ENCODE measurements around the gene MYH3.

Gene MYH3

DNA sequence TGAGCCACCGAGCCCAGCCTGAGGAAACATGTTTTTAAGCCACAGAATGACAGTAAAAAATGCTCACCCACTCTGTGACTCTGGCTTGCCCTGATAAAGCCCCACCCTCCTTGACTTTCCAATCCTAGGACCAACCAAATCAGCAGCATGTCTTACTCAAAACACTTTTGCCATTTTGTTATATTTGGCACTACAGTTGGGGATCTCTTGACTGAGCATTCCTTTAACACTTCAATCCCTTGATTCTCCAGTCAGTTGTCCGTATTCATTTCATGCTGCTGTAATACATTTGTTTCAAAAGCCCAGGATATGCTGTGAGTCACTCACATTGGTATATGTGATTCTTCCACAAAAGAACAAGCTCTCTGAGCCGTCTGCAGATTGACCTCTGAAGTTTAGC lies 8.2 kb downstream of the MYH3 start:
- DNase-seq = peak; percentile 45

DNA sequence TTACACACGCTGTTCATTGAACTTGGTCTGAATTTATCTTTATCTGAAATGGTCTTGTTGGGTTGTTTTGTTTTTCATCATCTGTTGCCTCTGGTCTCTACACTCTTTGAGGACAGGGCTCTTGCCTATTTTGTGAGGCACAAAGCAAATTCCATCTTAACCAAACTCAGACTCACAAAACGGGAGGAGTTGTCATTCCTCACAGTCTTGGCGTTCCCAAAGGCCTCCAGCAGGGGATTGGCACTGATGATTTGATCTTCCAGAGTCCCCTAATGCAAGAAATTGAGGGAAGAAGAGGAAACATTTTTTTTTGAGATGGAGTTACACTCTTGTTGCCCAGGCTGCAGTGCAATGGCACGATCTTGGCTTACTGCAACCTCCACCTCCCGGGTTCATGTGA lies 8.7 kb downstream of the MYH3 start:
- peak; percentile 10 for DNase-seq

DNA sequence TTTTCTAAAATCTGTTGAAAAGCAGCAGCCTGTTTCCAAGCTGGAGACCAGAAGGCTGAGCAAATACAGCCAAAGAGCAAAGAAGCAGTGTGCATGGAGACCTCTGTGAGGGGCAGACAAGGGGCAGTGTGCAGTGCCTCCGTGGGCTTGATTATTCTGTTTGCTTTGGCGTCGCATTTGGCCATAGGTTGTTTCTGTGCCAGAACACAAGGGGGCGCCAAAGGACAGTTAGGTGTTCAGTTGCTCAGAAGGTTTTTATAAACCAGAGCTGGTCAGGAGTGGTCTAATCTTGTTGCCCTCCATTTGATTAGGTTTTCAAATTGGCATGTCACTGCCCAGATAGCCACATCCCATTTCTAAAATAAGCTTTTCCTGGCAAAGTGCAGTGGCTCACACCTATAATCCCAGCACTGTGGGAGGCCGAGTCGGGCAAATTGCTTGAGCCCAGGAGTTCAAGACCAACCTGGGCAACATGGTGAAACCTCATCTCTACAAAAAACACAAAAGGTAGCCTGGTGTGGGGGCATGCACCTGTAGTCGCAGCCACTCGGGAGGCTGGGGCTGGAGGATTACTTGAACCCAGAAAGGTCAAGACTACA lies 10.6 kb downstream of the MYH3 start:
- DNase-seq = peak; percentile 64

DNA sequence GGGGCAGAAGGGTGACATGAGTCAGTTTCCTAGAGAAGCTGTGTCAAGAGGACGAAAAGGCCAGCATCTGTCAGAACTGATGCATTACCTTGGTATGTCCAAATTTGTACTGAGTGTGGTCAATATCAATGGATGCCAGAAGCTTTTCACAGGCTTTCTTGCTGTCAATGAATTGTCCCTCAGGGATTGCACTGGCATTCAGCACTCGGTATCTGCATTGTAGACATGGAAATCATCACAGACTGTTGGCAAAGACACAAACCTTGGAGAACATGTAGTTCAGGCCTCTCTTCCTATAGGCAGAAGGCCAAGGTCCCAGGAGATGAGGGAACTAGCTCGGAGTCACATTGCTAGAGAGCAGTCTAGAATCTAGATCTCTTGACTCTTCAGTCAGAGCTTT lies 16.6 kb downstream of the MYH3 start:
- no peak for DNase-seq

DNA sequence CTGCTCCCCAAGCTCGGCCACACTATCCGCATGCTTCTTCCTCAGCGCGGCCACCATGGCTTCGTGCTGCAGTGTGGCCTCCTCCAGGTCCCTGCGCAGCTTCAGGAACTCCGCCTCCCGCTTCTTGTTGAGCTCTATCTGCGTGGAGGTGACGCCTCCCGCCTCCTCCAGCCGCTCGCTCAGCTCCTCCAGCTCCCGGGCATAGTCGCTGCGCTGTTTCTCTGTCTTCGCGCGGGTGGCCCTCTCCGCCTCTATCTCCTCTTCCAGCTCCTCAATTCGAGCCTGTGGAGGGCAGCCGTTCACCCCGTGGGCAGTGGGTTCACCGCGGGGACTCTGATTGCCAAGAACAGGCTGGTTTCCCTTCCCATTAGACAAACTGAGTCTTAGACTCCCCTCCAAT lies 19.0 kb downstream of the MYH3 start:
- no peak for DNase-seq

DNA sequence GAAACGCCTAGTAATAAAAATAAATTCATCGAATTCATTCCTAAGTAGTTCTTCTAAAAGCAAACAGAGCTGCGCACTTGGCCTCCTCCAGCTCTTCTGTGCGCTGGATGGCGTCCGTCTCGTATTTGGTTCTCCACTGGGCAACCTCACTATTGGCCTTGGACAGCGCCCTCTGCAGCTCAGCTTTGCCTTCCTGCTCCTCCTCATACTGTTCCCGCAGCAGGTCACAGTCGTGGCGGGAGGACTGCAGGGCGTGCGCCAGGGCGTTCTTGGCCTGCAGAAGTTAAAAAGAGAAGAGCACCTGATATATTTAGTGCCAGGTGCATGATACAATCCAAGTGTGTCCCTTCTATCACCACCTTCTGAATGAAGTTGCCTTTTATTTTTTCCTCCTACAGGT lies 21.8 kb downstream of the MYH3 start:
- DNase-seq = no peak

DNA sequence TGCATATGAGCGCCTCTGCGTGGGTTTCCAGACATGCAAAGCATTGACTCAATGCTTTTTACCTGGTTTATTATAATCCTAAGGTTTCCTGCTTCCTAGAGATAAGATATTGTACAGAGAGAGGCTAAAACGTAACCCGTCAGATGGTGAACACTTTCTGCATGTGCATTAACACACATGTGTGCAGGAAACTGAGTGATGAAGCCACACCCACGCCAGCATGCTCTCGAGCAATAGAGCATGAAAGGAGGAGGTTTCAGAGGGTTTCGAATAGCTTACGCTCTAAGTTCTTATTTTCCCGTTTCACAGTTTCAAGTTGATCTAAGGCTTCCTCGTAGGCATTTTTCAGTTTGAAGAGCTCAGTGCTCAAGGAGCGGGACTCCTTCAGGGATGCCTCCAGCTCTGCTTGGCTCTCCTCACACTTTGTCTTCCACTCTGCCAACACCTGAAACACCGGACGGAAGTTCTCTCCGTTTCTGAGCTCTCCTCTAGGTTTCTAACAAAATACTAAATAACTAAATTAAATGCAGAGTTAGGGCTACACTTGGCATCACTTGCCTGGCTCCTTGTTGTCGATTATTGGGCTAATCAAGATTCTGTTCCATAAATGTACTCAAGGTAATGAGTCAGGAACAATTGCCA lies 23.2 kb downstream of the MYH3 start:
- DNase-seq = no peak

DNA sequence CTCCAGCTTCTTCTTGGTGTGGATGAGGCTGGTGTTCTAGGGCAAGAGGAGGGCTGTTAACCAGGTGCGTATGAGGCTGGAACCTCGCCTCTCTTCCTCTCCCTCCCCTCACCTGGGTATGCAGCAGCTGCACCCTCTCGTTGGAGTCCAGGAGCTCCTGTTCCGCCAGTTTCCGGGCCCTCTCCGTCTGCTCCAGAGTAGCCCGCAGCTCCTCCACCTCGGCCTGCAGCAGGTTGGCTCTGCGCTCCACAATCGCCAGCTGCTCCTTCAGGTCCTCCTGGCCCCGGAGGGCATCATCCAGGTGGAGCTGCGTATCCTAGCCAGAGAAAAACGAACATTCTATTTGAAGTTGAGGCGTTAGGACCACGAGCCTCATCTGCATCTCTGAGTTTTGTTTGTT lies 25.4 kb downstream of the MYH3 start:
- no peak for DNase-seq

DNA sequence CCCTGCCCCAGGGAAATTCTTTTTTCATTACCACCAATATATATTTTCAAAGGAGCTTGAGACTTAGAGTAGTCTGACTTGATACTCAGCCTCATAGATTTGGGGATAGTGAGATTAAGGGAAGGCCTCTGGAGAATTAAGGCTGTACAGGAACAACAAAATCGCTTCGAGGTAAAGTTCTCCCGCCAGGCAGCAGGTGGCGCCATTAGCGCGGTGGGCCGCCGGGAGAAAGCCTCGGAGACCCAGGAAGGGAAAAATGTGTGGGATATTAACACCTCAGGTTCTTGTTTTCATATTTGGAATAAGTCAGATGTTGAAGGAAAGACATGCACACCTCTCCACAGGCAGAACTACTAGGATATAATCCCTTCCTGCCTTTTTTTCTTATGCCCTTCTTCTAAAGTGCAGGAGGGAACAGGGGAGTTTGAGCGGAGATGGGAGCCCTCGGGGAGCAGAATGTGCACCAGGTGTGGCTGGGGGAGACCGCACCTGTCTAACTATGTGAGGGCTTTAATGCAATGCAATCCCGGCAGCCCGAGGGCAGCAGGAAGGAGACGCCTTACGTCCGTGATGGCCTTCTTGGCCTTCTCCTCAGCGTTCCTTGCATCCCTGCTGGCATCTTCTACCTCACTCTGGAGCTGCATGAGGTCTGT lies 25.9 kb downstream of the MYH3 start:
- DNase-seq = peak; percentile 15

DNA sequence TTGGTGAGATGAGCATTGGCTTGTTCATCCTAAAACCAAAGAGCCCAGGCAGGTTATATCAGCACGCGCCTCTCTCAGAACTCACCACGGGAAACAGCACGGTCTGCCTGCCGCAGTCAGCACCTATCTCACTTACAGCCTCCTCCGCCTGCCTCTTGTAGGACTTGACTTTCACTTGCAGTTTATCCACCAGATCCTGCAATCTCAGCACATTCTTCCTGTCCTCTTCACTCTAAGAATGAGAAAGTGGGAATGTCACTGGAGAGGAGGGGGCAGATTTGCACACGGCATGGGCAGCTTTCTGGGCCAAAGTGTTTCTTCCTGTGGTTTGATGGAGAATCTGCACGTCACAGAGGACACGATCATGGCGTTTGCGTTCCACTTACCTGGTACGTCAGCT lies 27.4 kb downstream of the MYH3 start:
- no peak for DNase-seq

DNA sequence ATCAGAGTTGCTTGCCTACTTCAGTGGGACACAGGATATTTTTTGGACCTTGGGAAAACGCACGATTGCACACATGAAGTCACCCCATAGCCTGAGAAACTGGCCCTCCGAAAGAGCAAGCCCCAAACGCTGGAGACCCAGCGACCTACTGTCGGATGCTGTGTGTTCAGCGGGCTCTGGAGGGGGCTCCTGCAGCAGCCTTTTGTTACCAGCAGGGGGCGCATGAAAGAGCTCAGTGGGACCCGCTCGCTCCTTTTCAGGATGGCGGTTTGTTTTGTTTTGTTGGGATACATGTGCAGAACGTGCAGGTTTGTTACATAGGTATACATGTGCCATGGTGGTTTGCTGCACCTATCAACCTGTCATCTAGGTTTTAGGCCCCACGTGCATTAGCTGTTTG lies 28.4 kb downstream of the MYH3 start:
- no peak for DNase-seq

DNA sequence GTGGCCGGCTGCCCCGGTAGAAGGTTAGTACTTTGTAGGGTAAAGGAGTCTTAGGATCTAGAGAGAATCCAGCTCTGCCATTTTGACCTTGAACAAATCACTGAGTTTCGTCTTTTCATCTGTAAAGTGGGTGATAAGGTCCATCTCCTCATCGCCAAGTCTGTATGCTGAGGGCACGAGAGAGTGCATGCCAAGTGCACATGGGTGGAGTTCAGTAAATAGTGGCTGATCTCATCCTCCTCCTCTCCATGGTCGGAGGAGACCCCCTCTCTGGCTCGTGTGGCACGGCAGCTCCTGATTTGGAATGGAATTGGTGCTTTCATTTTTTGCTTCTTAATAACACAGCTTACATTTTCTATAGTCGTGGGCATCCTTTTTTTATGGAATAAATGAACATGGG lies 30.7 kb downstream of the MYH3 start:
- DNase-seq = no peak

DNA sequence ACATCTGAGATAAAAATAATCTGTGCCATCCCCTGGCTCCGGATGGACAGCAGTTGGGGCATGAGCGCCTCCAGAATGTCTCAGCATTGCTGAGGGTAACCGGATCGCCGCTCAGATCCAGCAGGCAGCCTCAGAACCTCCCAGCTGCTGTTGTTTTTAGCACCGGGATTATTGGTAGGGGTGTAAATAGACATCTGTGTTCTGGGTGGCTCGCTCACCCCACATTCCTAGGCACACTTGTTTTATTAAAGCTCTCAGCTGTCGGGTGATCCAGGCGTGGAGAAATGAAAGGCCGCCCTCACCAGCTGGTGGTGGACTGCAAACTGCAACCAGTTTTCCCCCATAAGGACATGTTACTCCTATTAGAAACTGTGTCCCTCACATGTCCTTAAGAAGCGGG lies 32.1 kb downstream of the MYH3 start:
- DNase-seq = no peak

DNA sequence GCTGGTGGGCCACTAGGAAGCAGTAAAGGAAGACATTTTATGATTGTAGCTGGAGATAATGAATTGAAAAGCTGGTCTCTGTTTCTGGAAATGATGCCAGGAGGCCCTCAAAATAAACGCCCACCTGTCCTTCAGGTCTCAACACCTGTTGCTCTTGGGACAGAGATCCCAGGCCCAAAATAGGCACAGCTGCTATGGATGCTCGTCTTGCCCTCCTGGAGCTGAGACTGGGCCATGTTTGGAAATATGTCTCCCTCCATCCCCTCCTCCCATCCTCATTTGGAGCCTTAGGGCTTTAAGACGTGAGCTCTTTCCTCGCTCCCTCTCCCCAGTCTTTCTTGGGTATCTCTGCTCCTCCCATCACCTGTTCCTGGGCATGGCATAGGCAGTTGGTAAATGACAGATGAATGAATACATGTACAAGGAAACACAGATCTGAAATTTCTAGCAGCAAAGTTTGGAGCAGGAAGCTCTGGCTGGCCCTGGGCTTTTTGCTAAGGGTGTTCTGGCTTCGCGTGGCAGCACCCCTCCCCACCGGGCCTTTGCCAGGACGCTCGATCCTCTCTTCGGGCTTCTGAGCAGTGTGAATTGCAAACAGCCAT lies 33.3 kb downstream of the MYH3 start:
- no peak for DNase-seq

DNA sequence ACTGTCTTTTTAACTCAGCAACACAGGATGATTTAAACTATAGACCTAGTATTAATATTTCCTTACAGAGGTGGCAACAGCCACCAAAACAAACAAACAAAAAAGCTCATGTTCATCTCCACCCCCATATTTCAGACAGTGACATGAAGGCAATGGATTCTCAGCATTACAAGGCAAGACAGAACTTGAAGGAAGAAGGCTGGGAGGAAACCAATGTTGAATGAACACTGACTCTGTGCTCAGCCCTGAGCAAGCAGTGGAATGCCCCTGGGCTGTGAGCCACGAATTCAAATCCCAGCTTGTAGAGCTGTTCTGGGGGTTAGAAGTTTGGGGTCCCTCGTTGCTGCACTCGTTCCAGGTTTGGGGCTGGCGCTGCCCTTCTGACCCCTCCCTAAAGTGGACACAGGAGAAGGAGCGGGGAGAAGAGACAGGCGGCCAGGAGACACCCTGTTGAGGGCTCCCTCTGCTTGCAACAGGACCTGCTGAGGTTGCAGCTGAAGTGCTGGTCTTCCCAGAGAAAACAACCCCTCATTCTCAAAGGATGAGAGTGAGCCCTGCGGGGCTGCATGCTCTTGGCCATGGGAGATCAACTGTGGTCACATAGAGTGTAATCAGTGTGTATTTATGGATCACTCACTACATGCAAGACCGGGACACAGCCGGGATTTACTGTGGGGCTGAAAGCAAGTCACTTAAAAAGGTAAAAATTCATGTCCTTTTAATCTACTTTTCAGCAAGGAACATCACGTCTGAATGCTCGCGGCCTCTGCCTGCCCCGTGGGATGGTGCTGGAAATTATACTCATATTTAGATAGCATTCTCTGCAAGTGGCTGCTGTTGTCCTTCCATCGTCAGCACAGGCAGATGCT lies 34.3 kb downstream of the MYH3 start:
- no peak for DNase-seq

DNA sequence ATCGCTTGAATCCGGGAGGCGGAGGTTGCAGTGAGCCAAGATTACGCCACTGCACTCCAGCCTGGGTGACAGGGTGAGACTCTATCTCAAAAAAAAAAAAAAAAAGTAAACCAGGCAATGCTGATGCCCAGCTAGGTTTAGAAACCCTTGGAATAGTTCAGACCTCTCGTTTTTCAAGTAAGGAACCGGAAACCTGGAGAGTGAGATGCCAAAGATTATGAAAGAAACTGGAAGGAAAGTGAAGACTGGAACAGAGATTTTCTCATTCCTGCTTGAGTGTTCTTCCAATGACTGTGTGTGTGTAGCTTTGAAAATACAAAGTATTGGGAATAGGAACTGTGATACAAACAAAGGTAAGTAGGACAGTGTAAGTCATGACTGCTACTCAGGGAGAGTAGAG lies 35.7 kb downstream of the MYH3 start:
- DNase-seq = no peak

DNA sequence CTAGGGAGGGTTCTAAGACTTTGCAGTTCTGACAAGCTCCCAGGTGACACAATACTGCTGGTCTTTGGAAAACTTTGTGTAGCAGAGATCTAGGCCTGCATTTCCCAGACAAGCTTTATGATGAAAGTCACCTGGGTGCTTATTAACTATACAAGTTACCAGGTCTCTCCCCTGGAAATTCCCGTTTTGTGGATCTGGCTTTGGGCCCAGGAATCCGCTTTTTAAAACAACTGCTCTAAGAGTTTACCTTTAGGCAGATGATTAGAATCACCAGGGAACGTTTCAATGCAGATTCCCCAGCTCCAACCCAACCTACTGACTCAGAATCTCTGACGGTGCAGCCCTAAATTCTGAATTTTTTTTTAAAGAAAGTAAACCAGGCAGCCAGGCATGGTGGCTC lies 36.3 kb downstream of the MYH3 start:
- no peak for DNase-seq

DNA sequence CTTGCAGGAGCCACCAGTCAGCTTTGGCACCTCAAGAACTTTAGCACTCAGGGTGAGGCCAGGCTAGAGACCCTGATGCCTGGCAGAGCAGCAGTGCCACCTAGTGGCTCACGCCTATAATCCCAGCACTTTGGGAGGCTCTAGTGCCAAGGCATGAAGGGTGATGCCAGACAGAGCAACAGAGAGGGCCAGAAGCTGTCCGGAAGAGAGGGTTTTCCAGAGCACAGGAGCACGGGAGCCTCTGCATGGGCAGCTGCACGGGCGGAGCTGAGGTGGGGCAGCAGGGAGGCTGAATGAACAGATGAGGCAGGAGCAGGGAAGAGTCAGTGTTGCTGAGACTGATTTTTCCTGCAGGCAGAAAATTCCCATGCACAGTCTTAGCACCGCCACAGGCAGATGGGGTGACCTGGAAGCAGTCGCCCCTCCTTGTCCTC lies 38.9 kb downstream of the MYH3 start:
- DNase-seq = peak; percentile 66

DNA sequence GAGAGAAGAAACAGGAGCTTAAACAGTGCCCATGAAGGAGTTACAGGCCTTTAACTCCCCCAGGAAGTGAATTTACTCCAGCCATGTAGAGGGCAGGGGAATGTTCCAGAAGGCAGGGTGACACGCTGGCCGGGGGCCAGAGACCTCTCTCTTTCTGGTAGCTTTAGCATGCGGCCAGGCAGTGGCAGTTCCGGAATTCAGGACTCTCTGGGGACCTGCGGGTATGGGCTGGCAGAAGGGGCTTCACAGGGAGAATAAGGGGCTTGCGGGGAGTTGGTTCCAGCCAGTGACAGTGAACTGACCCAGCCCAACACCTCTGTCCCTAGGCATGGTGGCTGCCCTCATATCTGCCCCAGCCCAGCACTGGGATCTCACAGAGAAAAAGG lies 40.0 kb downstream of the MYH3 start:
- no peak for DNase-seq

DNA sequence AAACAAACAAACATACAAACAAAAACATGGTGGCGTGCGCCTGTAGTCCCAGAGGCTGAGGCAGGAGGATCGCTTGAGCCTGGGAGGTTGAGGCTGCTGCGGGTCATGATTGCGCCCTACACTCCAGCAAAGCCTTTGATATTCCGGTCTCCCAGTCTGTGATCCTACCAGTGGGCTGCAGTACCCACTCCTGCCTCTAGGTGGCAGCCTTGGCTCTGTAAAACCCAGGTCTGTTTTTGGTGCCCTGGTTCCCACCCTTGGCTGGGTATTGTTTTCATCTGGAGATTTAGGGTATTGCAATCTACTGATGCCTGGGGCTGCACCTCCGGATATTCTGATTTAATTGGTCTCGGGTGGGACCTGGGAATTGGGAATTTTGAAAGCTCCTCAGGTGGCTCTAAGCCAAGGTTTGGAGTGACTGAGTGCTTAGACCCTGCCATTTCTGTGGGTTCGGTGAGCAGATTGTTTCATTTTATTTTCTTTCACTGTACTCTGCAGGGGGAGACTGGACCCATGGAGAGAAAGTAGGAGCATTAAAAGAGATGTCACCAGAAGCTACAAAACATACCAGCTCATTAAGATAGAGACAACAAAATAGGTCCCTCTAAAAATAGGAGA lies 40.5 kb downstream of the MYH3 start:
- DNase-seq = peak; percentile 72

DNA sequence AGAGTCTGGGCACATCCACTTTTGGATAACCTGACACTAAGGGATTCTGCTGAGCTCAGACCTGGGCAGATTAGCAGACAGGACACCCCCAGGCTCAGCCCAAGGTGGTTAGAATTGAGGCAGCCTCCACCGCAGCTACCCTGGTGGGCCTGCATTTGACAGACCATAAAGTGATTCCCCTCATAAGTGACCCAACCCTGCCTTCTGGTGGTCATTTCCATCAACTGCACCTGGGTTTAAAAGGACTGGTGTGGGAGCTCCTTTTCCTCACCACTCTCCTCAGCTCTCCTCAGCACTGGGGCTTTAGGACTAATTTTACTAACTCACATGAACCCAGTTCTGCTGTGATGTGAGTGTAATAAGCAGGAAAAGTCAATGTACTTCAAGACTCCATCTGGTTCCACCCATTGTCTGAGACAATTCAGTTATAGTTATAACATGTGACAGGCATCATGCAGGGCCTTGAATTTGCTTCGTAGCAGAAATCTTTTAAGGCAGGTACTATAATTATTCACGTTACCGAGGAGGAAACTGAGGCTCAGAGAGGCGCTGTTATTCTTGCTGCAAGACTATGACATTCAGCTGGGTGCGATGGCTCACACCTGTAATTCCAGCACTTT lies 42.5 kb downstream of the MYH3 start:
- DNase-seq = peak; percentile 69

DNA sequence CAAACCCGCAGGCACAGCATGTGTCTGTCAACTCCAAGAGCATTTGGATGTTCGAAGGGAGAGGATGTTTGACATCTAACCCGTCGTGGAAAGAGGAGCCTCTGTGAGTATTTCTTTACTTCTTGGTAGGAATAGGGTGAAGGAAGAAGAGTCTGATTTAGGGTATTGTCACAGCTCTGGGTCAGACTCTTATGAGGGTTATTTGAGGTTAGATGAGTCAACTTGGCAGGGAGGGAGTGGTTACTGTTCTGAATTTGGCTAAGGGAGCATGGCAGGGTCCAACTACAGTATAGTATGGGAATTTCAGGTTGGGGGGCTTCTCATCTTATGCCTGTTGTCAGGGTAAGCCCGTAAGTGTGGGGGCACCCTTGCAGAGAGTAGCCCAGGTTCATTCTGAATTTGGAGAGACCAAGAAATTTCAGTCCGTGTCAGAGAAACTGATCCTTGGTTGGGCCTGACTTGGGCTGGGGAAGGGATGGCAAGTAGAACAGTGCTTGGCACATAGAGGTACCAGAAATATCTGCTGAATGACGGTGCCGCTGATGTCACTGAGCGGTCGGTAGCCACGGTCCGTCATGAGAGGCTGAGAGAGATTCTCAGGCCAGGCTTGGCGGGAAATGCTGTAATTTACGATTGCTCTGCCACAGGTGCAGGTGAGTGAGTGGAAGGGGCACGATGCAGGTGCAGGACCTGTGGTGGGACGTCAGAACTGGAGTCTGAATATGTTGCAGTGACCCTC lies 43.2 kb downstream of the MYH3 start:
- peak; percentile 62 for DNase-seq
